ENCODE data around the gene ITGAX. TPM values are rescaled to one million over a fixed set of nuclear protein-coding genes. Genes with fewer than 3 reads are reported as not detected.
"Not testable (repeated sequence)": the region's sequence is repeated elsewhere in the genome, so short reads cannot be mapped to it uniquely, and the experiment has no call there.

ITGAX gene
- total and polyA plus RNA-seq, 10 donors, result 8.9 to 330 (median 123) TPM

GRCh38 chr16:31333686-31334649 lies 21.0 kb upstream of the ITGAX start:
- no peak for DNase-seq
- no peak overlapping the region for H3K4me3 ChIP-seq
- H3K36me3 ChIP-seq, result peaks cover 0 to 39% (median 0%) of the 10 kb centered on the region in 6 donors
- intact Hi-C loops (cut with DNase I; ENCODE audit: low total_unique reads), result no loop called here
- peaks cover 0 to 46% (median 0%) of the 10 kb centered on the region in 7 donors for H3K27me3 ChIP-seq (replicated peaks in 1 of 7)
- peaks cover 0 to 23% (median 12%) of the 10 kb centered on the region in 6 donors for H3K4me1 ChIP-seq
- H3K27ac ChIP-seq, result no peak overlapping the region
- H3K9me3 ChIP-seq, result no peaks in the 10 kb centered on the region
- WGBS, 5 donors, result 7 to 18% (median 13%) methylated on average over 5 of the region's 5 CpGs
- TF ChIP-seq POLR2A (IDR thresholded peaks at IDR 0.05), result no peak
- TF ChIP-seq CTCF (IDR thresholded peaks at IDR 0.05 in 8 of 11, conservative IDR thresholded peaks at IDR 0.05 in 3 of 11), result peak in 8 of 11 experiments; percentile 42 to 61 (median 49)
- TF ChIP-seq POLR2AphosphoS5 (IDR thresholded peaks at IDR 0.05), result peak in 1 of 3 donors; percentile 30

- TF ChIP-seq POLR2A (IDR thresholded peaks at IDR 0.05) (no peak), POLR2AphosphoS5 (IDR thresholded peaks at IDR 0.05) (no peak), CTCF (IDR thresholded peaks at IDR 0.05 in 8 of 11, conservative IDR thresholded peaks at IDR 0.05 in 3 of 11) (no peak)
- Histone ChIP-seq H3K4me1 (peaks cover 0 to 23% (median 12%) of the 10 kb centered on the region in 6 donors), H3K36me3 (peaks cover 0 to 30% (median 0%) of the 10 kb centered on the region in 6 donors), H3K4me3 (no peak overlapping the region), H3K9me3 (no peaks in the 10 kb centered on the region), H3K27me3 (replicated peaks in 1 of 7) (peaks cover 0 to 46% (median 0%) of the 10 kb centered on the region in 7 donors), H3K27ac (no peak overlapping the region)
- DNase-seq, result no peak
- WGBS, 5 donors, result 82 to 94% (median 92%) methylated on average over 1 of the region's 1 CpG
- intact Hi-C loops (cut with DNase I; ENCODE audit: low total_unique reads), result no loop called here
These were observed 20.0 kb upstream of the ITGAX start for GRCh38 chr16:31334934-31335333.

GRCh38 chr16:31335431-31335830 lies 19.5 kb upstream of the ITGAX start:
- H3K36me3 ChIP-seq, result peaks cover 0 to 25% (median 0%) of the 10 kb centered on the region in 6 donors
- peaks cover 0 to 18% (median 12%) of the 10 kb centered on the region in 6 donors for H3K4me1 ChIP-seq
- DNase-seq, result no peak
- intact Hi-C loops (cut with DNase I; ENCODE audit: low total_unique reads), result no loop called here
- H3K27me3 ChIP-seq (replicated peaks in 1 of 7), result peaks cover 0 to 41% (median 0%) of the 10 kb centered on the region in 7 donors
- no peak overlapping the region for H3K27ac ChIP-seq
- 86 to 92% (median 90%) methylated on average over 9 of the region's 9 CpGs for WGBS, 5 donors
- no peak for TF ChIP-seq POLR2A (IDR thresholded peaks at IDR 0.05)
- no peak overlapping the region for H3K4me3 ChIP-seq
- no peaks in the 10 kb centered on the region for H3K9me3 ChIP-seq

- peaks cover 0 to 25% (median 0%) of the 10 kb centered on the region in 7 donors for H3K27me3 ChIP-seq (replicated peaks in 1 of 7)
- H3K36me3 ChIP-seq; H3K27ac ChIP-seq; H3K4me1 ChIP-seq; H3K4me3 ChIP-seq; DNase-seq; H3K9me3 ChIP-seq; intact Hi-C loops (cut with DNase I; ENCODE audit: low total_unique reads): not testable (repeated sequence)
- WGBS, 5 donors, result 64 to 88% (median 73%) methylated on average over 3 to 4 of the region's 4 CpGs
These were observed 16.8 kb upstream of the ITGAX start for GRCh38 chr16:31338166-31338685.

- H3K27ac ChIP-seq, result no peak overlapping the region
- no peaks in the 10 kb centered on the region for H3K9me3 ChIP-seq
- H3K36me3 ChIP-seq, result no peaks in the 10 kb centered on the region
- H3K4me1 ChIP-seq, result peaks cover 0 to 30% (median 22%) of the 10 kb centered on the region in 6 donors
- no peak for TF ChIP-seq POLR2A (IDR thresholded peaks at IDR 0.05)
- no peak for TF ChIP-seq CTCF (IDR thresholded peaks at IDR 0.05 in 8 of 11, conservative IDR thresholded peaks at IDR 0.05 in 3 of 11)
- no peak for TF ChIP-seq POLR2AphosphoS5 (IDR thresholded peaks at IDR 0.05)
- 35 to 48% (median 38%) methylated on average over 9 of the region's 9 CpGs for WGBS, 5 donors
- peak overlapping the region in 1 of 8 donors; percentile 15 for H3K4me3 ChIP-seq
- H3K27me3 ChIP-seq (replicated peaks in 1 of 7), result no peaks in the 10 kb centered on the region
- no peak for DNase-seq
- intact Hi-C loops (cut with DNase I; ENCODE audit: low total_unique reads), result no loop called here
These were observed 10.3 kb upstream of the ITGAX start for GRCh38 chr16:31344712-31345111.
